Activated T-cell treated with anti-CD3 and anti-CD28 coated beads, Interleukin-2, amount 50 U/mL, for 4 hours (primary cell): ENCODE results near the gene RECK. TPM values are rescaled to one million over a fixed set of nuclear protein-coding genes. Genes with fewer than 3 reads are reported as not detected.

Source experiments
- ATAC-seq, 2 donors: fragments of 200-7000 bp; cut with Tn5 transposase; one replicate each; pipeline ENCODE4 v1.10.0; 2021
- DNase-seq: peaks from one replicate; pipeline ENCODE4 v3.0.0-alpha.2; 2020
- H3K27me3 Mint-ChIP-seq: one replicate; pipeline ENCODE4 v1.8.0; 2021; ENCODE audit warnings: low read depth, mixed read lengths
- H3K36me3 Mint-ChIP-seq: one replicate; pipeline ENCODE4 v1.8.0; 2022; ENCODE audit warnings: mixed read lengths; ENCODE audit not compliant: insufficient read depth
- H3K4me1 Mint-ChIP-seq: one replicate; pipeline ENCODE4 v1.8.0; 2021; ENCODE audit warnings: low read depth, mixed read lengths
- H3K4me3 Mint-ChIP-seq: one replicate; pipeline ENCODE4 v1.8.0; 2021; ENCODE audit warnings: mild to moderate bottlenecking, moderate library complexity, mixed read lengths
- H3K9me3 Mint-ChIP-seq: one replicate; pipeline ENCODE4 v1.8.0; 2021; ENCODE audit warnings: mixed read lengths
- total RNA-seq, 3 donors: library from RNA; stranded (reverse); gene quantifications; one replicate each; pipeline ENCODE4 v1.2.1, GENCODE V29; 2021

RECK gene
- total RNA-seq, 3 donors from 2014 or later = 2.0 to 2.4 (median 2.0) TPM

- Mint-ChIP-seq H3K36me3 (peaks cover 7% of the 10 kb centered on the region), H3K27me3 (no peaks in the 10 kb centered on the region)
- no peak for DNase-seq
These were observed 127.1 kb downstream of the RECK start for GRCh38 chr9:36163786-36164170.

GRCh38 chr9:36164372-36164771 is 127.7 kb downstream of the RECK start:
- ATAC-seq = no peak
- no peaks in the 10 kb centered on the region for H3K27me3 Mint-ChIP-seq
- peaks cover 5% of the 10 kb centered on the region for H3K36me3 Mint-ChIP-seq
- DNase-seq = no peak
- peaks cover 7% of the 10 kb centered on the region for H3K4me1 Mint-ChIP-seq
- H3K4me3 Mint-ChIP-seq = no peak overlapping the region
- no peaks in the 10 kb centered on the region for H3K9me3 Mint-ChIP-seq

More at GRCh38 chr9:36163786-36164170, 127.1 kb downstream of the RECK start:
- no peak overlapping the region for H3K4me3 Mint-ChIP-seq
- no peaks in the 10 kb centered on the region for H3K9me3 Mint-ChIP-seq
- H3K4me1 Mint-ChIP-seq = peaks cover 7% of the 10 kb centered on the region
- no peak for ATAC-seq

- H3K4me3 Mint-ChIP-seq = peak overlapping the region; percentile 54
- no peak for ATAC-seq
- no peaks in the 10 kb centered on the region for H3K27me3 Mint-ChIP-seq
These were observed 128.3 kb downstream of the RECK start for GRCh38 chr9:36164989-36165388.

GRCh38 chr9:36165826-36166167 is 129.1 kb downstream of the RECK start:
- ATAC-seq (no peak), DNase-seq (no peak)
- Mint-ChIP-seq H3K4me3 (peak overlapping the region; percentile 54), H3K4me1 (peaks cover 7% of the 10 kb centered on the region), H3K36me3 (no peaks in the 10 kb centered on the region), H3K9me3 (no peaks in the 10 kb centered on the region), H3K27me3 (no peaks in the 10 kb centered on the region)

More at GRCh38 chr9:36164989-36165388, 128.3 kb downstream of the RECK start:
- Mint-ChIP-seq H3K4me1 (peaks cover 7% of the 10 kb centered on the region), H3K36me3 (peaks cover 4% of the 10 kb centered on the region), H3K9me3 (no peaks in the 10 kb centered on the region)
- no peak for DNase-seq

GRCh38 chr9:36166168-36166927 is 129.6 kb downstream of the RECK start:
- no peaks in the 10 kb centered on the region for H3K9me3 Mint-ChIP-seq
- H3K36me3 Mint-ChIP-seq = no peaks in the 10 kb centered on the region
- peak; percentile 96 to 100 for ATAC-seq

GRCh38 chr9:36169166-36169565 is 132.5 kb downstream of the RECK start, which contains the start of gene CCIN:
Gene CCIN, plus strand, starts transcription at chr9:36169388. Its CDS starts 115 bp downstream, at chr9:36169503.
- no peak for DNase-seq
- Mint-ChIP-seq H3K27me3 (no peaks in the 10 kb centered on the region), H3K4me1 (peaks cover 4% of the 10 kb centered on the region), H3K9me3 (no peaks in the 10 kb centered on the region), H3K36me3 (no peaks in the 10 kb centered on the region), H3K4me3 (no peak within 1 kb of the TSS)
- ATAC-seq = no peak

More at GRCh38 chr9:36166168-36166927, 129.6 kb downstream of the RECK start:
- Mint-ChIP-seq H3K27me3 (no peaks in the 10 kb centered on the region), H3K4me3 (peak overlapping the region; percentile 75), H3K4me1 (peaks cover 4% of the 10 kb centered on the region)
- peak; percentile 79 for DNase-seq

- Mint-ChIP-seq H3K4me1 (peaks cover 4% of the 10 kb centered on the region), H3K4me3 (no peak overlapping the region), H3K27me3 (no peaks in the 10 kb centered on the region), H3K36me3 (no peaks in the 10 kb centered on the region), H3K9me3 (no peaks in the 10 kb centered on the region)
- ATAC-seq (no peak), DNase-seq (no peak)
These were observed 133.0 kb downstream of the RECK start for GRCh38 chr9:36169708-36170107.

GRCh38 chr9:36170531-36170930 is 133.8 kb downstream of the RECK start:
- ATAC-seq = no peak
- Mint-ChIP-seq H3K4me1 (peaks cover 4% of the 10 kb centered on the region), H3K9me3 (no peaks in the 10 kb centered on the region)

GRCh38 chr9:36173861-36174260 is 137.1 kb downstream of the RECK start:
- Mint-ChIP-seq H3K36me3 (no peaks in the 10 kb centered on the region), H3K4me1 (peaks cover 3% of the 10 kb centered on the region), H3K27me3 (no peaks in the 10 kb centered on the region), H3K9me3 (no peaks in the 10 kb centered on the region), H3K4me3 (no peak overlapping the region)
- ATAC-seq (no peak), DNase-seq (no peak)

More at GRCh38 chr9:36170531-36170930, 133.8 kb downstream of the RECK start:
- DNase-seq = no peak
- Mint-ChIP-seq H3K4me3 (no peak overlapping the region), H3K27me3 (no peaks in the 10 kb centered on the region), H3K36me3 (no peaks in the 10 kb centered on the region)

Other genes starting within 250 kb of the RECK start
- 1 to 10 TPM; 4.4 to 5.3 (median 5.2) TPM for gene NPR2, start 245.3 kb upstream of the RECK start, total RNA-seq
- gene SPAG8, start 224.7 kb upstream of the RECK start, total RNA-seq = under 1 TPM; 0.27 to 0.48 (median 0.40) TPM
- gene HINT2, start 221.9 kb upstream of the RECK start, total RNA-seq = 10 to 100 TPM; 28.7 to 31.9 (median 30.0) TPM
- not detected for gene FAM221B, start 208.2 kb upstream of the RECK start, total RNA-seq
- gene TMEM8B, start 207.7 kb upstream of the RECK start, total RNA-seq = 1 to 10 TPM; 1.5 to 1.9 (median 1.8) TPM
- not detected for gene OR13J1, start 166.5 kb upstream of the RECK start, total RNA-seq
- gene HRCT1, start 130.7 kb upstream of the RECK start, total RNA-seq = not detected
- not detected for gene SPAAR, start 127.4 kb upstream of the RECK start, total RNA-seq
- gene OR2S2, start 78.8 kb upstream of the RECK start, total RNA-seq = not detected
- gene GLIPR2, start 99.8 kb downstream of the RECK start, total RNA-seq = 1 to 10 TPM; 5.3 to 7.6 (median 6.1) TPM
- not detected for gene CCIN, start 132.5 kb downstream of the RECK start, total RNA-seq
- 100 to 1,000 TPM; 182 to 195 (median 183) TPM for gene CLTA, start 154.0 kb downstream of the RECK start, total RNA-seq
- gene GNE, start 221.5 kb downstream of the RECK start, total RNA-seq = 10 to 100 TPM; 13.8 to 15.2 (median 14.3) TPM